ENCODE results near the gene PCNP. TPM values are rescaled to one million over a fixed set of nuclear protein-coding genes. Genes with fewer than 3 reads are reported as not detected.
"Not testable (repeated sequence)": the region's sequence is repeated elsewhere in the genome, so short reads cannot be mapped to it uniquely, and the experiment has no call there.

The PCNP gene
- total RNA-seq, 4 donors from 2014 or later, result 62.6 to 97.9 (median 77.1) TPM

DNA sequence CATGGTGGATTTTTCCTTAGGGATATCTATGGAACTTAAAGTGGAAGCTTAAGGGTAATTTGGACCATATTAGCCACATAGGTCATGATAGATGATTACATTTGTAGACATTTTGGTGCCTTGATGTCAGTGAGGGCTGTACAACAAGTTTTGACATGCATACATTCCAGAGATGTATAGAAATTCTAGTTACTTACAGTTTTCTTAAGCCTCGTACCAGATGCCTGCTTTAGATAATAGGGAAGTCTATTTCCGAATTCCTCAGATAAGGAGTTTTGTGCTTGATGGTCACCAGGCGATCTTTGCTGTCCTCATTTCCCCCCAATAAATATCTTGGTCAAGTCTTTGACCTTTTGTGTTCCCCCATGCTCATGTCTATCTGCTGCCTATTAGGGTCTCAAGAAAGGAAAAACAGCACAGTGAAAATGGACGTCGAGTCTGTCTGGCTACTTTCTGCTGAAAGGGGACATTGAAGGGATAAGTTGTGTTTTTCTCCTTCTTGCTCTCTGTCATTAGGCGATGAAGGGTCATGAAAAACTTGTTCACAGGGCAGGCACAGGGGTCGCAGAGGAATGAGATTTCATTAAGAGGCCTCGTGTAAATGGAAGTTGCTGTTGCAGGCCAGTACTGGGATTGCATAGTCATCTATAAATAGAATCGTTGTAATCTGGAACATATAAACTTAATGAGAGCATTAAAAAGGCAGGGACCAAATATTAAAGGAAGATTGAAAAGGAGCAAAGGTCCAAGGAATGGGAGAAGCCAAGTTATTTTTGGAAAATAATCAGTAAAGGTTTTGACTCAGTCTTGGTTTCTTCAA lies 41.0 kb upstream of the PCNP start:
- TF ChIP-seq CTCF (IDR thresholded peaks at IDR 0.05), result no peak
- no peak for ATAC-seq (ENCODE audit: low FRiP score)
- no peak for DNase-seq (ENCODE audit: low spot score)

DNA sequence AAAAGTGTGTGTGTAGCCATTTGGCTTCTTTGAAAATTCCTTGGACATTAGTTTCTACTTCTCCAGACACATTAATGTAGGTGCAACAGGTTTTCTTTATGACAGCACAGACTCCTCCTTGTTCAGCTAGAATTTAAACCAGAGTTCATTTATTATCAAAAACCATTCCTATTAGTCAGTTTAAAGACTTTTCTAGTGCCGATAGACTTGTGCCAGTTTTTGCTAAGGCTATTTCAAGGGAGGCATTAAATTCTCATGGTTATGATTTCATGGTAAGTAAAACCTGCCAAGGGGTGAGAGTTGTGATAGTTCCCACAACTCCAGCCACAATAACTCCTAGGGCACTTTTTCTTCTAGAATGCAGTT lies 40.4 kb upstream of the PCNP start:
- DNase-seq (ENCODE audit: low spot score) (no peak), ATAC-seq (ENCODE audit: low FRiP score) (peak; percentile 83)
- TF ChIP-seq CTCF (IDR thresholded peaks at IDR 0.05), result no peak

DNA sequence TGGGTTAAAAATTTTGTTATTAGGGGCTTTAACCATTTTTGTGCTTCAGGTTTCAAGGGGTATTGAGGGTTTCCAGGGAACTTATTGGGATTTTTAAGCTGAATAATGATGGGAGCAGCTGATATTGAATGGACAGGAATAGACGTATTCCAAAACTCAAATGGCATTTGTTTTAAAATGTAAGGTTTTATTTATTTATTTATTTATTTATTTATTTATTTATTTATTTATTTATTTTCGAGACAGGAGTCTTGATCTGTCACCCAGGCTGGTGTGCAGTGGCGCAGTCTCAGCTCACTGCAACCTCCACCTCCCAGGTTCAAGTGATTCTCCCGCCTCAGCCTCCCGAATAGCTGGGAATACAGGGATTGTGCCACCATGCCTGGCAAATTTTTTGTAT lies 38.8 kb upstream of the PCNP start:
- ATAC-seq (ENCODE audit: low FRiP score) (no peak), DNase-seq (ENCODE audit: low spot score) (no peak)
- TF ChIP-seq CTCF (IDR thresholded peaks at IDR 0.05), result no peak

DNA sequence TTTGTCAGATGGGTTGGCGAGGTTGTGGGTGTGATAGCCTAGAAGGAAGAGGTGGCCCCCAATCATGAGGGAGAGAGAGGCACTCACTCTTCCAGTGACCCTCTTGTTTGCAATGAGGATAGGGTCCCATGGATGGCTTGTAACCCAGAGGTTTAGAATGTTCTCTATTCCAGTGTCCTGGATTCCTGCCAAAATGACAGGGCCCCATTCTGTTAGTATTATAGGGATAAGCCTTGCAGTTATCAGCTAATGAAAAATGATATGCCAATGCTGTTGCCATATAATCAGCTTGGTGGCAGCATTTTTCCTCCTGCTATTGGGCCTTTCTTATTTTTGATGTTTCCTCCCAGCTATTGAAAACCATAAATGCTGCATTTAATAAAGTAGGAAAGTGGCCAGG lies 37.7 kb upstream of the PCNP start:
- TF ChIP-seq CTCF (IDR thresholded peaks at IDR 0.05), result no peak
- DNase-seq (ENCODE audit: low spot score), result no peak
- ATAC-seq (ENCODE audit: low FRiP score), result no peak

DNA sequence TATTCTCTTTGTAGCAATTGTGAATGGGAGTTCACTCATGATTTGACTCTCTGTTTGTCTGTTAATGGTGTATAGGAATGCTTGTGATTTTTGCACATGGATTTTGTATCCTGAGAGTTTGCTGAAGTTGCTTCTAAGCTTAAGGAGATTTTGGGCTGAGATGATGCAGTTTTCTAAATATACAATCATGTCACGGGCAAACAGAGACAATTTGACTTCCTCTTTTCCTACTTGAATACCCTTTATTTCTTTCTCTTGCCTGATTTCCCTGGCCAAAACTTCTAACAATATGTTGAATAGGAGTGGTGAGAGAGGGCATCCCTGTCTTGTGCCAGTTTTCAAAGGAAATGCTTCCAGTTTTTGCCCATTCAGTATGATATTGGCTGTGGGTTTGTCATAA lies 37.0 kb upstream of the PCNP start:
- not testable (repeated sequence) for DNase-seq (ENCODE audit: low spot score); ATAC-seq (ENCODE audit: low FRiP score)

DNA sequence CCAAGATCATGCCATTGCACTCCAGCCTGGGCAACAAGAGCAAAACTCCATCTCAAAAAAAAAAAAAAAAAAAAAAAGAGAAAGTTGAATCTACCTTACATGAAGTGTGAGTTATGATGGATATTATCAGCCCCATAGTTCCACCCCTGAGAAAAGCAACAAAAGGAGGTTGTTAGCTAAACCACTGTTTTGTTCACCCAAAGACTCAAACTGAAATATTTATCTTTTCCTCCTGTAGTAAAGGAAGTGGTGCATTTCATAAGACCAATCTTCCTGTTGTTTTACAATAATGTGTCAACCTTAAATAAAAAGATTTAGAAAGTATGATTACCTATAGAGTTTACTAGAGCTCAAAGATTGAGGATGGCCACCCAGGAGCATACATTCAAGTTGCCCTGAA lies 31.0 kb upstream of the PCNP start:
- DNase-seq (ENCODE audit: low spot score) (no peak), ATAC-seq (ENCODE audit: low FRiP score) (no peak)
- no peak for TF ChIP-seq CTCF (IDR thresholded peaks at IDR 0.05)

DNA sequence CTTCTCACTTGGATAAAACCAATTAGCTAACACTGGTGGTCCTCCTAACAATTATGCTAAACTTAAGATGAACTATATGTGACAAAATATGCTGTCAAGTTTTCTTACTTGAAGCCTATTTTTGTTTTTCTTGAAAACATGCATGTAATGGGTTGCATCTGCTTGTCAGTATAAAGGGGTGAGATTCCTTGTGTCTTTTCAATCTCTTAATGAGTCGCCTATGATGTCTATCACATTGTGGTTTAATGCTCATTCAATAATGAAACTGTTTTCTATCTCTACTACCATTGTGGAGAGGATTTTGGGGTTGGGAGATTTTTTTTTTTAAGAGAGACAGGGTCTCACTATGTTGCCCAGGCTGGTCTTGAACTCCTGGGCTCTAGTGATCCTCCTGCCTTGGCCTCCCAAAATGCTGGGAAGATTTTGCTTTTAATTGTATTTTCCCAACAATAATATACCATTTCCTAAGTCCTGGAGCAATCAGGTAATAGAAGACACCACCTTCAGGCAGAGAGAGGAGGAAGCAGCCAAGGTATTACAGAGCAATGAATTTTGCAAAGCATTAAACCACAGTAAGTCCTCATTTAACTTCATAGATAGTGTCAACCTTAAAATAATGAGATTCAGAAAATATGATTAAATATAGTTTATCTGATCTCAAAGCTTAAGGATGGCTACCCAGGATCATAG lies 29.7 kb upstream of the PCNP start:
- no peak for ATAC-seq (ENCODE audit: low FRiP score)
- no peak for TF ChIP-seq CTCF (IDR thresholded peaks at IDR 0.05)

More for the DNA sequence above, 29.7 kb upstream of the PCNP start:
- no peak for DNase-seq (ENCODE audit: low spot score)

Measured in omental fat pad (tissue), 4 donors.